A673 (cell line): ENCODE measurements around the gene FKBP8. TPM values are rescaled to one million over a fixed set of nuclear protein-coding genes. Genes with fewer than 3 reads are reported as not detected.

Source experiments
- BruUV-seq: library from RNA; stranded (reverse); fragments of 400-500 nt; replicated peaks from 2 replicates; lab custom pipeline; 2021; lab: Mats Ljungman, UMichigan
- CTCF ChIA-PET: fragments of 300-600 bp; sonication (Branson Sonifier 250); formaldehyde crosslinking; loops from one replicate; lab custom pipeline; 2022; ENCODE audit warnings: antibody characterized with exemption; lab: Charles Lee
- POLR2A ChIA-PET: fragments of 300-600 bp; sonication (Branson Sonifier 250); formaldehyde crosslinking; loops from one replicate; lab custom pipeline; 2022; ENCODE audit warnings: antibody characterized with exemption; ENCODE audit not compliant: low non-redundant PET; lab: Charles Lee
- DNase-seq: peaks from one replicate; pipeline ENCODE4 v3.0.0-alpha.2; 2015; ENCODE audit warnings: low spot score
- H3K27ac ChIP-seq: fragments of 200-600 bp; sonication (generic); 2 replicates; pipeline ENCODE4 v1.5.1; 2016; ENCODE audit warnings: mixed run types, low read depth, mild to moderate bottlenecking, mixed read lengths, antibody characterized with exemption, low read length; ENCODE audit not compliant: poor library complexity, severe bottlenecking
- H3K27me3 ChIP-seq: fragments of 200-600 bp; sonication (generic); replicated peaks from 2 replicates; pipeline ENCODE4 v1.6.1; 2017; ENCODE audit warnings: mixed run types, low read depth, mild to moderate bottlenecking, mixed read lengths, antibody characterized with exemption, low read length; ENCODE audit not compliant: insufficient read depth, poor library complexity
- H3K36me3 ChIP-seq: fragments of 200-600 bp; sonication (generic); 2 replicates; pipeline ENCODE4 v1.6.1; 2016; ENCODE audit warnings: mixed run types, mild to moderate bottlenecking, mixed read lengths, antibody characterized with exemption, low read length; ENCODE audit not compliant: insufficient read depth, poor library complexity, severe bottlenecking
- H3K4me1 ChIP-seq: fragments of 200-600 bp; sonication (generic); 2 replicates; pipeline ENCODE4 v1.6.1; 2017; ENCODE audit warnings: mixed run types, mild to moderate bottlenecking, mixed read lengths, antibody characterized with exemption, low read length; ENCODE audit not compliant: insufficient read depth, poor library complexity, severe bottlenecking
- H3K4me3 ChIP-seq: fragments of 200-600 bp; sonication (generic); 2 replicates; pipeline ENCODE4 v1.5.1; 2016; ENCODE audit warnings: low read depth, mixed run types, mild to moderate bottlenecking, mixed read lengths, low read length; ENCODE audit not compliant: poor library complexity, severe bottlenecking
- H3K9me3 ChIP-seq: fragments of 200-600 bp; sonication (generic); 2 replicates; pipeline ENCODE4 v1.6.1; 2016; ENCODE audit warnings: mixed run types, low read depth, mild to moderate bottlenecking, mixed read lengths, antibody characterized with exemption, low read length; ENCODE audit not compliant: poor library complexity, severe bottlenecking
- CTCF ChIP-seq: fragments of 300-800, 200-600 bp; sonication (generic); conservative IDR thresholded peaks from 2 replicates; pipeline ENCODE4 v1.5.1; 2017; ENCODE audit warnings: low read depth, mild to moderate bottlenecking, antibody characterized with exemption, low read length, moderate library complexity, mixed read lengths
- EZH2 ChIP-seq: fragments of 200-600 bp; sonication (generic); IDR thresholded peaks from 2 replicates; pipeline ENCODE4 v1.6.1; 2017; ENCODE audit warnings: borderline replicate concordance, low read depth, mild to moderate bottlenecking, mixed read lengths, antibody characterized with exemption, low read length; ENCODE audit not compliant: poor library complexity, severe bottlenecking
- intact Hi-C: fragments of 100-400 bp; cut with micrococcal nuclease; formaldehyde crosslinking; loops from one replicate; pipeline ENCODE4 v1.10.0; 2022; ENCODE audit not compliant: unreplicated experiment
- total RNA-seq: library from RNA; stranded (reverse); gene quantifications from 2 replicates; pipeline ENCODE4 v1.2.3, GENCODE V29; 2021

Gene FKBP8
- total RNA-seq, 1 experiment from 2014 or later: 210 TPM

- Histone ChIP-seq H3K4me1 (peaks cover 4% of the 10 kb centered on the region), H3K36me3 (no peaks in the 10 kb centered on the region), H3K27ac (peak overlapping the region; percentile 93), H3K27me3 (no peaks in the 10 kb centered on the region), H3K9me3 (no peaks in the 10 kb centered on the region), H3K4me3 (peak overlapping the region; percentile 89)
- POLR2A ChIA-PET: no interaction called here
- DNase-seq: peak; percentile 100
- CTCF ChIA-PET: interaction anchor here (1.3 kb wide), 1 partner anchor 36 kb away, joined by 3 read pairs; no protein-coding TSS in a partner anchor
- BruUV-seq: no TSS peak
- intact Hi-C loops: loop anchor here (1.0 kb wide), 1 partner anchor 35 kb away; the partner anchor contains the start of gene KXD1
- TF ChIP-seq CTCF (no peak), EZH2 (no peak)
These were observed 21.1 kb downstream of the FKBP8 start for GRCh38 chr19:18522124-18522861.

GRCh38 chr19:18521692-18522123 lies 21.7 kb downstream of the FKBP8 start, which contains the start of gene ELL:
Gene ELL, minus strand, starts transcription at chr19:18522070. Its CDS starts 15 bp downstream, at chr19:18522055.
- ChIA-PET CTCF (interaction anchor here (1.3 kb wide), 1 partner anchor 37 kb away, joined by 3 read pairs; no protein-coding TSS in a partner anchor), POLR2A (no interaction called here)
- TF ChIP-seq EZH2 (no peak), CTCF (no peak)
- Histone ChIP-seq H3K9me3 (no peaks in the 10 kb centered on the region), H3K27me3 (no peaks in the 10 kb centered on the region), H3K4me1 (peaks cover 4% of the 10 kb centered on the region), H3K36me3 (no peaks in the 10 kb centered on the region), H3K27ac (peak within 1 kb of the TSS; percentile 93), H3K4me3 (peak within 1 kb of the TSS; percentile 89)
- DNase-seq: no peak
- BruUV-seq: no TSS peak
- intact Hi-C loops: loop anchor here (1.0 kb wide), 1 partner anchor 36 kb away; the partner anchor contains the start of gene KXD1

- intact Hi-C loops: no loop called here
- DNase-seq: no peak
- TSS peak; percentile 32 for BruUV-seq
- Histone ChIP-seq H3K27me3 (no peaks in the 10 kb centered on the region), H3K4me1 (peaks cover 4% of the 10 kb centered on the region), H3K4me3 (peak overlapping the region; percentile 89), H3K27ac (peak overlapping the region; percentile 93), H3K9me3 (no peaks in the 10 kb centered on the region), H3K36me3 (no peaks in the 10 kb centered on the region)
- TF ChIP-seq CTCF (no peak), EZH2 (no peak)
- POLR2A ChIA-PET: no interaction called here
- CTCF ChIA-PET: interaction anchor here (1.3 to 1.4 kb wide), 2 partner anchors 10 to 37 kb away, joined by 3 to 4 read pairs; no protein-coding TSS in a partner anchor
These were observed 22.3 kb downstream of the FKBP8 start for GRCh38 chr19:18520848-18521691.
